Astrocyte (in vitro differentiated cells and primary cell): Measurements from ENCODE around the gene KCNJ4. TPM values are rescaled to one million over a fixed set of nuclear protein-coding genes. Genes with fewer than 3 reads are reported as not detected.

Experiments used
- DNase-seq: peaks from one replicate; pipeline ENCODE4 v3.0.0-alpha.2; 2010; ENCODE audit warnings: low read depth
- FAIRE-seq: peaks from 2 replicates; lab custom pipeline; 2011; peaks lifted over from hg19 to GRCh38; lab: Jason Lieb, UNC
- H2AFZ ChIP-seq: 2 replicates; pipeline ENCODE4 v1.6.0; 2012; ENCODE audit warnings: low read depth, low read length, inconsistent platforms
- H3K27ac ChIP-seq: 2 replicates; pipeline ENCODE4 v1.5.1; 2011; ENCODE audit warnings: low read depth, low read length, inconsistent platforms
- H3K27me3 ChIP-seq: 2 replicates; pipeline ENCODE4 v1.6.0; 2011; ENCODE audit warnings: low read length, inconsistent platforms; ENCODE audit not compliant: insufficient read depth
- H3K36me3 ChIP-seq: 2 replicates; pipeline ENCODE4 v1.5.1; 2011; ENCODE audit warnings: low read length, inconsistent platforms; ENCODE audit not compliant: insufficient read depth
- H3K4me1 ChIP-seq: 2 replicates; pipeline ENCODE4 v1.5.1; 2011; ENCODE audit warnings: low read length, inconsistent platforms; ENCODE audit not compliant: insufficient read depth
- H3K4me2 ChIP-seq: 2 replicates; pipeline ENCODE4 v1.6.0; 2012; ENCODE audit warnings: low read length, inconsistent platforms
- H3K4me3 ChIP-seq: 2 replicates; pipeline ENCODE4 v1.5.1; 2011; ENCODE audit warnings: low read depth, mild to moderate bottlenecking, low read length, inconsistent platforms; ENCODE audit not compliant: insufficient read depth
- H3K79me2 ChIP-seq: 2 replicates; pipeline ENCODE4 v1.6.0; 2012; ENCODE audit warnings: mild to moderate bottlenecking, low read length, inconsistent platforms; ENCODE audit not compliant: insufficient read depth
- H3K9ac ChIP-seq: 2 replicates; pipeline ENCODE4 v1.6.0; 2012; ENCODE audit warnings: mild to moderate bottlenecking, low read length, inconsistent platforms
- H3K9me3 ChIP-seq: 2 replicates; pipeline ENCODE4 v1.5.1; 2012; ENCODE audit warnings: low read depth, mild to moderate bottlenecking, low read length, inconsistent platforms; ENCODE audit not compliant: insufficient read depth
- H4K20me1 ChIP-seq: 2 replicates; pipeline ENCODE4 v1.6.0; 2012; ENCODE audit warnings: low read length, inconsistent platforms; ENCODE audit not compliant: insufficient read depth
- H3K27ac Mint-ChIP-seq: one replicate; pipeline ENCODE4 v1.8.0; 2021; ENCODE audit warnings: mild to moderate bottlenecking, mixed read lengths; ENCODE audit not compliant: unreplicated experiment
- H3K27me3 Mint-ChIP-seq: one replicate; pipeline ENCODE4 v1.8.0; 2021; ENCODE audit warnings: low read depth, mixed read lengths; ENCODE audit not compliant: unreplicated experiment
- H3K36me3 Mint-ChIP-seq: one replicate; pipeline ENCODE4 v1.8.0; 2021; ENCODE audit warnings: low read depth, mixed read lengths; ENCODE audit not compliant: unreplicated experiment
- H3K4me1 Mint-ChIP-seq: one replicate; pipeline ENCODE4 v1.8.0; 2021; ENCODE audit warnings: low read depth, mixed read lengths; ENCODE audit not compliant: unreplicated experiment
- H3K4me3 Mint-ChIP-seq: one replicate; pipeline ENCODE4 v1.8.0; 2021; ENCODE audit warnings: mild to moderate bottlenecking, moderate library complexity, mixed read lengths; ENCODE audit not compliant: unreplicated experiment
- H3K9me3 Mint-ChIP-seq: one replicate; pipeline ENCODE4 v1.8.0; 2021; ENCODE audit warnings: mild to moderate bottlenecking, mixed read lengths; ENCODE audit not compliant: unreplicated experiment
- CTCF ChIP-seq: IDR thresholded peaks from 2 replicates; pipeline ENCODE4 v1.5.1; 2011; ENCODE audit warnings: low read depth, mild to moderate bottlenecking, inconsistent platforms, low read length, moderate library complexity; ENCODE audit not compliant: insufficient read depth
- EZH2 ChIP-seq: IDR thresholded peaks from 2 replicates; pipeline ENCODE4 v1.6.1; 2012; ENCODE audit warnings: mild to moderate bottlenecking, low read length, inconsistent platforms; ENCODE audit not compliant: insufficient read depth
- total RNA-seq: library from RNA; stranded (reverse); gene quantifications from 2 replicates; pipeline ENCODE4 v1.2.1, GENCODE V29; 2021

The KCNJ4 gene
- total RNA-seq, 1 donor from 2014 or later = 0.30 TPM

- Histone ChIP-seq H3K4me3 (no peak overlapping the region), H3K79me2 (no peaks in the 10 kb centered on the region), H3K4me1 (peaks cover 7% of the 10 kb centered on the region), H3K27ac (no peak overlapping the region), H3K9ac (no peak overlapping the region), H2AFZ (no peak overlapping the region), H4K20me1 (peaks cover 8% of the 10 kb centered on the region), H3K9me3 (no peaks in the 10 kb centered on the region), H3K27me3 (peaks cover 45% of the 10 kb centered on the region), H3K36me3 (no peaks in the 10 kb centered on the region), H3K4me2 (no peak overlapping the region)
- no peak overlapping the region for H3K27ac Mint-ChIP-seq
- H3K4me3 Mint-ChIP-seq = no peak overlapping the region
- no peaks in the 10 kb centered on the region for H3K4me1 Mint-ChIP-seq
- H3K27me3 Mint-ChIP-seq = peaks cover 55% of the 10 kb centered on the region
- FAIRE-seq = no peak
- no peaks in the 10 kb centered on the region for H3K9me3 Mint-ChIP-seq
- TF ChIP-seq EZH2 (no peak), CTCF (no peak)
- DNase-seq = no peak
- H3K36me3 Mint-ChIP-seq = no peaks in the 10 kb centered on the region
Measured at GRCh38 chr22:38451404-38451803, 3.6 kb downstream of the KCNJ4 start.

- no peak overlapping the region for H3K27ac ChIP-seq
- no peaks in the 10 kb centered on the region for H3K36me3 ChIP-seq
- no peaks in the 10 kb centered on the region for H3K9me3 ChIP-seq
- Mint-ChIP-seq H3K27me3 (peaks cover 57% of the 10 kb centered on the region), H3K4me1 (no peaks in the 10 kb centered on the region), H3K9me3 (no peaks in the 10 kb centered on the region), H3K4me3 (peak overlapping the region; percentile 40), H3K27ac (no peak overlapping the region), H3K36me3 (no peaks in the 10 kb centered on the region)
- H3K4me3 ChIP-seq = no peak overlapping the region
- no peaks in the 10 kb centered on the region for H3K79me2 ChIP-seq
- no peak for DNase-seq
- no peak overlapping the region for H3K9ac ChIP-seq
- H3K4me2 ChIP-seq = peak overlapping the region; percentile 10
- TF ChIP-seq CTCF (no peak), EZH2 (peak; percentile 67)
- peaks cover 43% of the 10 kb centered on the region for H3K27me3 ChIP-seq
- no peak for FAIRE-seq
- H4K20me1 ChIP-seq = peaks cover 7% of the 10 kb centered on the region
- H2AFZ ChIP-seq = no peak overlapping the region
- H3K4me1 ChIP-seq = peaks cover 4% of the 10 kb centered on the region
Measured at GRCh38 chr22:38450234-38450797, 4.7 kb downstream of the KCNJ4 start.

- Mint-ChIP-seq H3K36me3 (no peaks in the 10 kb centered on the region), H3K9me3 (no peaks in the 10 kb centered on the region), H3K27me3 (peaks cover 60% of the 10 kb centered on the region), H3K4me3 (no peak overlapping the region), H3K27ac (no peak overlapping the region), H3K4me1 (no peaks in the 10 kb centered on the region)
- H3K27ac ChIP-seq = no peak overlapping the region
- H3K4me1 ChIP-seq = peaks cover 4% of the 10 kb centered on the region
- H3K36me3 ChIP-seq = no peaks in the 10 kb centered on the region
- no peak overlapping the region for H3K9ac ChIP-seq
- peaks cover 42% of the 10 kb centered on the region for H3K27me3 ChIP-seq
- H3K9me3 ChIP-seq = no peaks in the 10 kb centered on the region
- FAIRE-seq = no peak
- no peak for DNase-seq
- H4K20me1 ChIP-seq = peaks cover 7% of the 10 kb centered on the region
- TF ChIP-seq EZH2 (no peak), CTCF (no peak)
- H3K4me3 ChIP-seq = no peak overlapping the region
- no peaks in the 10 kb centered on the region for H3K79me2 ChIP-seq
- H2AFZ ChIP-seq = no peak overlapping the region
- H3K4me2 ChIP-seq = peak overlapping the region; percentile 10
Measured at GRCh38 chr22:38449776-38450175, 5.2 kb downstream of the KCNJ4 start.
